RWPE2 (cell line): ENCODE results near the gene HS2ST1.

Source experiments
- ATAC-seq: fragments of 200-7000 bp; cut with Tn5 transposase; 3 replicates; pipeline ENCODE4 v1.9.1; 2021; ENCODE audit warnings: low read depth
- DNase-seq: peaks from one replicate; pipeline ENCODE4 v3.0.0-alpha.2; 2020; ENCODE audit warnings: low spot score
- H3K27ac ChIP-seq: fragments of 450-650 bp; 2 replicates; pipeline ENCODE4 v1.5.1; 2017; ENCODE audit warnings: mild to moderate bottlenecking; ENCODE audit not compliant: poor library complexity, severe bottlenecking
- H3K27me3 ChIP-seq: fragments of 250-450 bp; sonication (Bioruptor Pico); 2 replicates; pipeline ENCODE4 v1.5.1; 2021; ENCODE audit warnings: mild to moderate bottlenecking, moderate library complexity; ENCODE audit not compliant: insufficient read depth, poor library complexity, severe bottlenecking
- H3K36me3 ChIP-seq: fragments of 250-450 bp; sonication (Bioruptor Pico); 2 replicates; pipeline ENCODE4 v1.5.1; 2020; ENCODE audit warnings: low read depth, mild to moderate bottlenecking, moderate library complexity
- H3K4me1 ChIP-seq: fragments of 250-450 bp; sonication (Bioruptor Pico); 2 replicates; pipeline ENCODE4 v1.5.1; 2021; ENCODE audit warnings: mild to moderate bottlenecking, moderate library complexity; ENCODE audit not compliant: insufficient read depth, poor library complexity, severe bottlenecking
- H3K4me3 ChIP-seq: fragments of 250-450 bp; sonication (Bioruptor Pico); 2 replicates; pipeline ENCODE4 v1.5.1; 2021; ENCODE audit warnings: mild to moderate bottlenecking, moderate library complexity; ENCODE audit not compliant: severe bottlenecking
- H3K9me3 ChIP-seq: fragments of 250-450 bp; sonication (Bioruptor Pico); 2 replicates; pipeline ENCODE4 v1.5.1; 2021; ENCODE audit warnings: mild to moderate bottlenecking, moderate library complexity; ENCODE audit not compliant: severe bottlenecking
- CTCF ChIP-seq: fragments of 450-650 bp; IDR thresholded peaks from one replicate; pipeline ENCODE4 v1.5.1; 2017; ENCODE audit warnings: mild to moderate bottlenecking, moderate library complexity; ENCODE audit not compliant: poor library complexity, severe bottlenecking

Gene HS2ST1

GRCh38 chr1:87104140-87104539 is 189.7 kb downstream of the HS2ST1 start:
- no peak overlapping the region for H3K4me3 ChIP-seq
- H3K36me3 ChIP-seq, result no peaks in the 10 kb centered on the region
- H3K4me1 ChIP-seq, result peaks cover 18% of the 10 kb centered on the region
- H3K27ac ChIP-seq, result no peak overlapping the region
- no peak for DNase-seq
- no peak for TF ChIP-seq CTCF
- H3K27me3 ChIP-seq, result no peaks in the 10 kb centered on the region
- peak; percentile 73 for ATAC-seq
- no peaks in the 10 kb centered on the region for H3K9me3 ChIP-seq

GRCh38 chr1:87104945-87105344 is 190.5 kb downstream of the HS2ST1 start:
- peaks cover 18% of the 10 kb centered on the region for H3K4me1 ChIP-seq
- H3K9me3 ChIP-seq, result no peaks in the 10 kb centered on the region
- H3K27ac ChIP-seq, result no peak overlapping the region
- H3K4me3 ChIP-seq, result no peak overlapping the region
- H3K36me3 ChIP-seq, result no peaks in the 10 kb centered on the region
- H3K27me3 ChIP-seq, result no peaks in the 10 kb centered on the region
- TF ChIP-seq CTCF, result no peak
- peak; percentile 52; the same call in 2 of the 3 replicates for ATAC-seq
- DNase-seq, result no peak

GRCh38 chr1:87106144-87106543 is 191.7 kb downstream of the HS2ST1 start:
- Histone ChIP-seq H3K27me3 (no peaks in the 10 kb centered on the region), H3K4me1 (peaks cover 18% of the 10 kb centered on the region), H3K27ac (no peak overlapping the region), H3K9me3 (no peaks in the 10 kb centered on the region), H3K4me3 (no peak overlapping the region), H3K36me3 (no peaks in the 10 kb centered on the region)
- ATAC-seq, result no peak
- DNase-seq, result no peak
- TF ChIP-seq CTCF, result no peak

- no peak for DNase-seq
- no peak for TF ChIP-seq CTCF
- no peak for ATAC-seq
Measured at GRCh38 chr1:87106867-87107266, 192.4 kb downstream of the HS2ST1 start.

GRCh38 chr1:87108228-87108627 is 193.8 kb downstream of the HS2ST1 start:
- ATAC-seq (no peak), DNase-seq (no peak)
- H3K9me3 ChIP-seq, result no peaks in the 10 kb centered on the region
- H3K27me3 ChIP-seq, result no peaks in the 10 kb centered on the region
- no peak for TF ChIP-seq CTCF
- H3K4me3 ChIP-seq, result no peak overlapping the region
- H3K4me1 ChIP-seq, result peaks cover 18% of the 10 kb centered on the region
- H3K36me3 ChIP-seq, result no peaks in the 10 kb centered on the region
- no peak overlapping the region for H3K27ac ChIP-seq

More at GRCh38 chr1:87106867-87107266, 192.4 kb downstream of the HS2ST1 start:
- no peak overlapping the region for H3K27ac ChIP-seq
- no peak overlapping the region for H3K4me3 ChIP-seq
- no peaks in the 10 kb centered on the region for H3K27me3 ChIP-seq
- H3K36me3 ChIP-seq, result no peaks in the 10 kb centered on the region
- H3K9me3 ChIP-seq, result no peaks in the 10 kb centered on the region
- peaks cover 18% of the 10 kb centered on the region for H3K4me1 ChIP-seq
